Left lung (tissue), 10 donors: ENCODE measurements around the gene YARS1. TPM values are rescaled to one million over a fixed set of nuclear protein-coding genes. Genes with fewer than 3 reads are reported as not detected.
A peak's percentile ranks its signal among the peaks of the same experiment; 100 is the strongest.

Experiments used
- ATAC-seq: fragments of 200-7000 bp; cut with Tn5 transposase; one replicate; pipeline ENCODE4 v1.9.1; 2020; ENCODE audit warnings: moderate library complexity
- DNase-seq, 4 donors: peaks; one replicate each; pipeline ENCODE4 v3.0.0-alpha.2; 2013 to 2020
- H3K27ac ChIP-seq, 2 donors: fragments of 200-600 bp; sonication (generic) in 1 of 2; one replicate each; pipeline versions ENCODE4 v1.5.0 to v1.8.0; 2020 to 2021
- H3K27me3 ChIP-seq, 2 donors: fragments of 200-600 bp; sonication (generic) in 1 of 2; one replicate each; pipeline versions ENCODE4 v1.5.0 to v1.8.0; 2020 to 2021
- H3K36me3 ChIP-seq, 2 donors: fragments of 200-600 bp; sonication (generic) in 1 of 2; one replicate each; pipeline versions ENCODE4 v1.5.0 to v1.8.0; 2020 to 2021
- H3K4me1 ChIP-seq, 2 donors: fragments of 200-600 bp; one replicate each; pipeline ENCODE4 v1.8.0; 2021
- H3K4me3 ChIP-seq, 2 donors: fragments of 200-600 bp; sonication (generic) in 1 of 2; one replicate each; pipeline versions ENCODE4 v1.5.0 to v1.8.0; 2020 to 2021; ENCODE audit warnings: mild to moderate bottlenecking in 1 of 2
- H3K9me3 ChIP-seq, 2 donors: fragments of 200-600 bp; sonication (generic) in 1 of 2; one replicate each; pipeline versions ENCODE4 v1.5.0 to v1.8.0; 2020 to 2021
- CTCF ChIP-seq, 2 donors: fragments of 200-600 bp; sonication (generic) in 1 of 2; IDR thresholded peaks; one replicate each; pipeline versions ENCODE4 v1.5.0 to v1.8.0; 2021; ENCODE audit warnings: antibody characterized with exemption in 2 of 2
- intact Hi-C, 2 donors: fragments of 100-400 bp; cut with DNase I; formaldehyde crosslinking; loops; one replicate each; pipeline versions ENCODE4 v1.11.2 to v1.14.2; 2022
- polyA plus RNA-seq, 6 donors: library from polyadenylated mRNA; unstranded; fragments of 120-200 nt; gene quantifications; one replicate each; pipeline ENCODE4 v1.2.1, GENCODE V29; 2013; ENCODE audit not compliant: insufficient read length in 6 of 6
- total RNA-seq, 2 donors: library from RNA; stranded (reverse); fragmentation: NEBNext Ultra II Directional; extraction: Animal tissue kit (Norgen Biotek cat#: 25700); gene quantifications; one replicate each; pipeline ENCODE4 v1.2.1, GENCODE V29; 2021
- donor health status: DM: no; HTN: yes; CAD: no.
- donor health status: DM: no; HTN: no; CAD: no.

YARS1 gene
- total and polyA plus RNA-seq, 8 donors: 68.8 to 126 (median 78.0) TPM

GRCh38 chr1:32831878-32832277 is 14.7 kb upstream of the YARS1 start:
- Histone ChIP-seq H3K4me1 (no peaks in the 10 kb centered on the region), H3K4me3 (no peak overlapping the region), H3K9me3 (no peaks in the 10 kb centered on the region), H3K36me3 (peaks cover 0 to 82% of the 10 kb centered on the region in 2 donors), H3K27me3 (no peaks in the 10 kb centered on the region), H3K27ac (no peak overlapping the region)
- no peak for TF ChIP-seq CTCF (IDR thresholded peaks at IDR 0.05)
- DNase-seq (no peak), ATAC-seq (no peak)
- intact Hi-C loops: no loop called here

- H3K4me3 ChIP-seq: no peak overlapping the region
- intact Hi-C loops: no loop called here
- H3K36me3 ChIP-seq: peaks cover 0 to 95% of the 10 kb centered on the region in 2 donors
- ATAC-seq (peak; percentile 72), DNase-seq (no peak)
- TF ChIP-seq CTCF (IDR thresholded peaks at IDR 0.05): no peak
- no peak overlapping the region for H3K27ac ChIP-seq
- H3K4me1 ChIP-seq: no peaks in the 10 kb centered on the region
- H3K27me3 ChIP-seq: no peaks in the 10 kb centered on the region
- no peaks in the 10 kb centered on the region for H3K9me3 ChIP-seq
Measured at GRCh38 chr1:32830092-32830852, 13.1 kb upstream of the YARS1 start.

- Histone ChIP-seq H3K27ac (no peak overlapping the region), H3K27me3 (no peaks in the 10 kb centered on the region), H3K4me3 (no peak overlapping the region), H3K4me1 (no peaks in the 10 kb centered on the region), H3K9me3 (no peaks in the 10 kb centered on the region), H3K36me3 (peaks cover 0 to 78% of the 10 kb centered on the region in 2 donors)
- DNase-seq (no peak), ATAC-seq (no peak)
- TF ChIP-seq CTCF (IDR thresholded peaks at IDR 0.05): no peak
- intact Hi-C loops: no loop called here
Measured at GRCh38 chr1:32828341-32828740, 11.2 kb upstream of the YARS1 start.

GRCh38 chr1:32825181-32825580 is 8.0 kb upstream of the YARS1 start:
- Histone ChIP-seq H3K9me3 (no peaks in the 10 kb centered on the region), H3K4me1 (peaks cover 0 to 5% of the 10 kb centered on the region in 2 donors), H3K4me3 (no peak overlapping the region), H3K27ac (no peak overlapping the region), H3K36me3 (peaks cover 0 to 46% of the 10 kb centered on the region in 2 donors), H3K27me3 (no peaks in the 10 kb centered on the region)
- TF ChIP-seq CTCF (IDR thresholded peaks at IDR 0.05): no peak
- ATAC-seq (no peak), DNase-seq (no peak)
- intact Hi-C loops: no loop called here

GRCh38 chr1:32818804-32819541 is 1.8 kb upstream of the YARS1 start:
- DNase-seq (no peak), ATAC-seq (no peak)
- Histone ChIP-seq H3K4me3 (peak overlapping the region; percentile 95 to 99), H3K27ac (peak overlapping the region; percentile 94), H3K4me1 (peaks cover 17 to 46% of the 10 kb centered on the region in 2 donors), H3K27me3 (no peaks in the 10 kb centered on the region), H3K36me3 (no peaks in the 10 kb centered on the region), H3K9me3 (no peaks in the 10 kb centered on the region)
- TF ChIP-seq CTCF (IDR thresholded peaks at IDR 0.05): no peak
- intact Hi-C loops: no loop called here
